K562 (cell line): ENCODE data around the gene COG2. TPM values are rescaled to one million over a fixed set of nuclear protein-coding genes. Genes with fewer than 3 reads are reported as not detected.

Experiments
- ATF1 ChIP-seq, 2 experiments: fragments of 450-650 bp in 1 of 2; IDR thresholded peaks; 2 replicates each; pipeline ENCODE4 v1.6.1; 2016; ENCODE audit warnings: missing compliant biosample characterization in 1 of 2, missing genetic modification characterization in 1 of 2
- E2F5 ChIP-seq: sonication (generic); formaldehyde crosslinking; IDR thresholded peaks from 2 replicates; pipeline ENCODE4 v1.8.0; 2022; ENCODE audit warnings: mild to moderate bottlenecking, missing genetic modification reagents
- ELF1 ChIP-seq: fragments of 200-800 bp; sonication (Bioruptor generic); IDR thresholded peaks from 2 replicates; pipeline ENCODE4 v1.6.1; 2016; ENCODE audit warnings: missing genetic modification characterization, missing compliant biosample characterization
- FOXM1 ChIP-seq, 2 experiments: fragments of 450-650 bp in 1 of 2; sonication (generic) in 1 of 2; formaldehyde crosslinking in 1 of 2; IDR thresholded peaks; 2 replicates each; pipeline versions ENCODE4 v1.6.1 to v1.9.0; 2017 to 2022; ENCODE audit warnings: low read depth in 2 of 2, mild to moderate bottlenecking in 2 of 2, missing genetic modification reagents in 1 of 2, moderate library complexity in 1 of 2
- GTF2B ChIP-seq: IDR thresholded peaks from 2 replicates; pipeline ENCODE4 v1.6.1; 2011; ENCODE audit not compliant: insufficient read length; ENCODE audit errors: extremely low read depth
- HCFC1 ChIP-seq: IDR thresholded peaks from 2 replicates; pipeline ENCODE4 v1.6.1; 2012; ENCODE audit warnings: low read depth, low read length, improper control_type of control experiment
- HDAC2 ChIP-seq: fragments of 450-650 bp; IDR thresholded peaks from 2 replicates; pipeline ENCODE4 v1.6.1; 2016; ENCODE audit warnings: mild to moderate bottlenecking
- HMGXB4 ChIP-seq: sonication (generic); formaldehyde crosslinking; IDR thresholded peaks from 2 replicates; pipeline ENCODE4 v1.8.1; 2023; ENCODE audit warnings: mild to moderate bottlenecking, missing genetic modification reagents
- HNRNPLL ChIP-seq: fragments of 200-400 bp; formaldehyde crosslinking; IDR thresholded peaks from 2 replicates; pipeline ENCODE4 v1.6.1; 2017; ENCODE audit warnings: low read length, low read depth, mild to moderate bottlenecking; ENCODE audit not compliant: poor library complexity, severe bottlenecking
- KAT2B ChIP-seq: IDR thresholded peaks from one replicate; pipeline ENCODE4 v1.6.1; 2012; ENCODE audit warnings: low read depth, mild to moderate bottlenecking, control low read depth, inconsistent platforms, low read length, moderate library complexity
- MNT ChIP-seq, 2 experiments: fragments of 450-650 bp; conservative IDR thresholded peaks; 2 replicates each; pipeline ENCODE4 v1.6.1; 2017; ENCODE audit warnings: mild to moderate bottlenecking in 2 of 2, moderate library complexity in 2 of 2
- NCOA2 ChIP-seq, 2 experiments: fragments of 450-650 bp; IDR thresholded peaks; 2 replicates each; pipeline ENCODE4 v1.6.1; 2018; ENCODE audit warnings: mild to moderate bottlenecking in 2 of 2, moderate library complexity in 1 of 2; ENCODE audit not compliant: partially characterized antibody in 2 of 2
- POLR2AphosphoS5 ChIP-seq: IDR thresholded peaks from 2 replicates; pipeline ENCODE4 v1.6.1; 2011; ENCODE audit warnings: mild to moderate bottlenecking, low read depth, low read length, moderate library complexity; ENCODE audit not compliant: control insufficient read depth, insufficient read depth
- TAF9B ChIP-seq: fragments of 450-650 bp; IDR thresholded peaks from 2 replicates; pipeline ENCODE4 v1.6.1; 2018; ENCODE audit warnings: mild to moderate bottlenecking; ENCODE audit not compliant: partially characterized antibody
- ZBTB12 ChIP-seq: fragments of 250-450 bp; sonication (Bioruptor Pico); IDR thresholded peaks from 2 replicates; pipeline ENCODE4 v1.4.0; 2020
- ZBTB7A ChIP-seq: IDR thresholded peaks from 2 replicates; pipeline ENCODE4 v1.6.1; 2011; ENCODE audit warnings: low read depth, mild to moderate bottlenecking, low read length, moderate library complexity, borderline replicate concordance; ENCODE audit not compliant: control insufficient read depth
- polyA plus RNA-seq, 8 experiments: library from polyadenylated mRNA; depleted of rRNA in 4 of 8; stranded (reverse) in 5 of 8; unstranded in 3 of 8; fragments of >200 nt; fragmentation: Nextera tagmentation in 2 of 8; fragmentation: Illumina TruSeq in 1 of 8; extraction: Ambion mirVana in 2 of 8; extraction: Trizol in 1 of 8; gene quantifications; 2 replicates each; pipeline versions ENCODE4 v1.2.1 to v1.2.3, GENCODE V29; 2011 to 2014; ENCODE audit warnings: inconsistent platforms in 1 of 8, missing spikeins in 1 of 8
- total RNA-seq, 7 experiments: library from RNA; depleted of rRNA in 6 of 7; stranded (reverse); fragments of >200 nt in 6 of 7; fragmentation: Illumina TruSeq in 2 of 7; extraction: Trizol in 2 of 7; gene quantifications; 2 replicates each; pipeline versions ENCODE4 v1.2.1 to v1.2.3, GENCODE V29; 2011 to 2021; ENCODE audit warnings: low replicate concordance in 1 of 7

The COG2 gene
- total and polyA plus RNA-seq, 9 of the 15 experiments (the other 6 are each of a cell fraction or from before 2014, with no cell fraction given) = 22.0 to 51.7 (median 33.3) TPM

GRCh38 chr1:230642263-230642959, at the start of gene COG2 (continued):
- peak; percentile 92; the same call in 1 of the 2 replicates for TF ChIP-seq HMGXB4 (CRISPR knock-in tag)
- peak; percentile 77 for TF ChIP-seq POLR2AphosphoS5
- peak; percentile 95 for TF ChIP-seq ELF1 (tag)
- TF ChIP-seq ATF1 (CRISPR knock-in tag; IDR thresholded peaks at IDR 0.05) = no peak
- peak; percentile 91 for TF ChIP-seq ATF1 (tag; IDR thresholded peaks at IDR 0.05)
- peak; percentile 86 for TF ChIP-seq HNRNPLL
- peak; percentile 90 for TF ChIP-seq ZBTB7A
- TF ChIP-seq HDAC2 = no peak
- no peak for TF ChIP-seq GTF2B
- TF ChIP-seq NCOA2 (IDR thresholded peaks at IDR 0.05; ENCODE audit: partially characterized antibody in 2 of 2) = no peak
- TF ChIP-seq MNT (conservative IDR thresholded peaks at IDR 0.05) = peak; percentile 87 to 96
- TF ChIP-seq FOXM1 (IDR thresholded peaks at IDR 0.05; ENCODE audit: low read depth) = no peak
- TF ChIP-seq FOXM1 (CRISPR knock-in tag; IDR thresholded peaks at IDR 0.05; ENCODE audit: low read depth) = peak; percentile 70; the same call in 1 of the 2 replicates
- TF ChIP-seq HCFC1 = peak; percentile 84
- peak; percentile 20 for TF ChIP-seq TAF9B
- no peak for TF ChIP-seq KAT2B
- TF ChIP-seq ZBTB12 (CRISPR knock-in tag) = 0 out of 2 replicates have a peak, but pooled peaks have one; percentile 44
- TF ChIP-seq E2F5 = peak; percentile 94
